WTC11 (cell line): ENCODE measurements around the gene SLPI. TPM values are rescaled to one million over a fixed set of nuclear protein-coding genes. Genes with fewer than 3 reads are reported as not detected.

Source experiments
- ATAC-seq: fragments of 200-7000 bp; cut with Tn5 transposase; 2 replicates; pipeline ENCODE4 v1.10.0; 2021; ENCODE audit warnings: mild to moderate bottlenecking, moderate library complexity
- CTCF ChIA-PET: fragments of 300-600 bp; sonication (Branson Sonifier 250); formaldehyde crosslinking; loops from one replicate; lab custom pipeline; 2021; ENCODE audit warnings: antibody characterized with exemption; lab: Charles Lee
- POLR2A ChIA-PET: fragments of 350-600 bp; sonication (Branson Sonifier 250); formaldehyde crosslinking; loops from one replicate; lab custom pipeline; 2021; ENCODE audit warnings: antibody characterized with exemption; lab: Charles Lee
- DNase-seq: peaks from one replicate; pipeline ENCODE4 v3.0.0; 2021; ENCODE audit warnings: low spot score
- H3K27ac Mint-ChIP-seq: 2 replicates; pipeline ENCODE4 v1.8.0; 2021; ENCODE audit warnings: mixed read lengths
- H3K27me3 Mint-ChIP-seq: 2 replicates; pipeline ENCODE4 v1.8.0; 2021; ENCODE audit warnings: low read depth, mild to moderate bottlenecking, moderate library complexity, mixed read lengths
- H3K36me3 Mint-ChIP-seq: 2 replicates; pipeline ENCODE4 v1.8.0; 2021; ENCODE audit warnings: mixed read lengths
- H3K4me1 Mint-ChIP-seq: 2 replicates; pipeline ENCODE4 v1.8.0; 2022; ENCODE audit warnings: mixed read lengths
- H3K4me3 Mint-ChIP-seq: 2 replicates; pipeline ENCODE4 v1.8.0; 2021; ENCODE audit warnings: mild to moderate bottlenecking, moderate library complexity, mixed read lengths
- H3K9me3 Mint-ChIP-seq: 2 replicates; pipeline ENCODE4 v1.8.0; 2021; ENCODE audit warnings: mixed read lengths
- CREB1 ChIP-seq: sonication (generic); formaldehyde crosslinking; IDR thresholded peaks from 2 replicates; pipeline ENCODE4 v1.8.0; 2023; ENCODE audit warnings: mild to moderate bottlenecking, missing genetic modification reagents
- CREM ChIP-seq: sonication (generic); formaldehyde crosslinking; IDR thresholded peaks from 2 replicates; pipeline ENCODE4 v1.8.1; 2022; ENCODE audit warnings: mild to moderate bottlenecking, missing genetic modification reagents, moderate library complexity
- ETV6 ChIP-seq: sonication (generic); formaldehyde crosslinking; IDR thresholded peaks from 2 replicates; pipeline ENCODE4 v1.8.1; 2022; ENCODE audit warnings: mild to moderate bottlenecking, missing genetic modification reagents
- FOXP1 ChIP-seq: sonication (generic); formaldehyde crosslinking; IDR thresholded peaks from 2 replicates; pipeline ENCODE4 v1.8.0; 2022; ENCODE audit warnings: missing genetic modification reagents, mild to moderate bottlenecking, moderate library complexity, borderline replicate concordance
- GABPB1 ChIP-seq: sonication (generic); formaldehyde crosslinking; IDR thresholded peaks from 2 replicates; pipeline ENCODE4 v1.8.1; 2023; ENCODE audit warnings: mild to moderate bottlenecking, missing genetic modification reagents
- GRHL2 ChIP-seq: fragments of 250-450 bp; sonication (Bioruptor Pico); IDR thresholded peaks from 2 replicates; pipeline ENCODE4 v1.8.0; 2022; ENCODE audit warnings: mild to moderate bottlenecking, moderate library complexity; ENCODE audit not compliant: insufficient replicate concordance, severe bottlenecking
- GTF2I ChIP-seq: fragments of 250-450 bp; sonication (Bioruptor Pico); conservative IDR thresholded peaks from 2 replicates; pipeline ENCODE4 v1.4.0; 2021; ENCODE audit warnings: mild to moderate bottlenecking
- NFATC4 ChIP-seq: fragments of 250-450 bp; sonication (Bioruptor Pico); IDR thresholded peaks from 2 replicates; pipeline ENCODE4 v1.9.0; 2021; ENCODE audit warnings: mild to moderate bottlenecking
- NFE2L1 ChIP-seq: sonication (generic); formaldehyde crosslinking; IDR thresholded peaks from 2 replicates; pipeline ENCODE4 v1.8.1; 2023; ENCODE audit warnings: missing genetic modification reagents
- NR2C2 ChIP-seq: sonication (generic); formaldehyde crosslinking; IDR thresholded peaks from 2 replicates; pipeline ENCODE4 v1.8.0; 2022; ENCODE audit warnings: mild to moderate bottlenecking, missing genetic modification reagents
- RORB ChIP-seq: fragments of 250-450 bp; sonication (Bioruptor Pico); IDR thresholded peaks from 2 replicates; pipeline ENCODE4 v1.9.0; 2021; ENCODE audit warnings: mild to moderate bottlenecking
- SOX15 ChIP-seq: fragments of 250-450 bp; sonication (Bioruptor Pico); IDR thresholded peaks from 2 replicates; pipeline ENCODE4 v1.9.0; 2021; ENCODE audit warnings: mild to moderate bottlenecking
- TCF7 ChIP-seq: sonication (generic); formaldehyde crosslinking; IDR thresholded peaks from 2 replicates; pipeline ENCODE4 v1.8.0; 2022; ENCODE audit warnings: mild to moderate bottlenecking, low read depth, missing genetic modification reagents, moderate library complexity
- ZBTB21 ChIP-seq: sonication (generic); formaldehyde crosslinking; IDR thresholded peaks from 2 replicates; pipeline ENCODE4 v1.8.1; 2023; ENCODE audit warnings: mild to moderate bottlenecking, missing genetic modification reagents, borderline replicate concordance
- ZNF138 ChIP-seq: sonication (generic); formaldehyde crosslinking; conservative IDR thresholded peaks from 2 replicates; pipeline ENCODE4 v1.8.1; 2022; ENCODE audit warnings: mild to moderate bottlenecking, moderate library complexity, missing genetic modification reagents
- ZNF263 ChIP-seq: sonication (generic); formaldehyde crosslinking; IDR thresholded peaks from 2 replicates; pipeline ENCODE4 v1.8.1; 2022; ENCODE audit warnings: low read depth, mild to moderate bottlenecking, moderate library complexity, missing genetic modification reagents
- total RNA-seq: library from RNA; stranded (reverse); gene quantifications from 3 replicates; pipeline ENCODE4 v1.2.3, GENCODE V29; 2021
- TF ChIP-seq, protein P1 (sequence below): sonication (generic); formaldehyde crosslinking; IDR thresholded peaks from 2 replicates; pipeline ENCODE4 v1.8.1; 2022; ENCODE audit warnings: mild to moderate bottlenecking, missing genetic modification reagents, moderate library complexity, borderline replicate concordance
- TF ChIP-seq, protein P2 (sequence below): sonication (generic); formaldehyde crosslinking; IDR thresholded peaks from 2 replicates; pipeline ENCODE4 v1.8.0; 2023; ENCODE audit warnings: mild to moderate bottlenecking, missing genetic modification reagents
- TF ChIP-seq, protein P3 (sequence below): fragments of 250-450 bp; sonication (Bioruptor Pico); IDR thresholded peaks from 2 replicates; pipeline ENCODE4 v1.8.0; 2021; ENCODE audit warnings: mild to moderate bottlenecking
- TF ChIP-seq, protein P4 (sequence below): fragments of 250-450 bp; sonication (Bioruptor Pico); IDR thresholded peaks from 2 replicates; pipeline ENCODE4 v1.9.0; 2021; ENCODE audit warnings: moderate library complexity, mild to moderate bottlenecking, inconsistent platforms, borderline replicate concordance
- TF ChIP-seq, protein P5 (sequence below): sonication (generic); formaldehyde crosslinking; IDR thresholded peaks from 2 replicates; pipeline ENCODE4 v1.8.1; 2023; ENCODE audit warnings: mild to moderate bottlenecking, missing genetic modification reagents, moderate library complexity
- TF ChIP-seq, protein P6 (sequence below): sonication (generic); formaldehyde crosslinking; IDR thresholded peaks from 2 replicates; pipeline ENCODE4 v1.8.1; 2023; ENCODE audit warnings: mild to moderate bottlenecking, missing genetic modification reagents, borderline replicate concordance
- TF ChIP-seq, protein P7 (sequence below): sonication (generic); formaldehyde crosslinking; IDR thresholded peaks from 2 replicates; pipeline ENCODE4 v1.8.1; 2022; ENCODE audit warnings: low read depth, missing genetic modification reagents, borderline replicate concordance

Gene SLPI
- total RNA-seq, 1 experiment from 2014 or later: 0.74 TPM

DNA sequence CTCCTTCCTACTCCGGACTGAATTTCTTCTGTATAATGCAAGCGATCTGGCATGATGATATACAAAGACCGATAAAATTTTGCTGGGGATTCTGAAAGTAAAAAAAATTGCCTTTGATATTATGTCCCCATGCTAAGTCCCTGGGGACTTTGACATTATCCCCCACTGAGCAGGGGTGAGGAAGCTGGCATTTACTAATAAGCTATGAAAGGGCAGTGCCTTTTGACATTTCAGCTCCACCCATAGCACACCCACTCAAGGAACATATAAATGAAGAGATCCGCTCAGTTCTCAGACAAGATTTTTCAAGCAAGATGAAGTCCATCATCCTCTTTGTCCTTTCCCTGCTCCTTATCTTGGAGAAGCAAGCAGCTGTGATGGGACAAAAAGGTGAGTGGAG lies 33.3 kb downstream of the SLPI start, which contains the start of gene SEMG2:
Gene SEMG2 (plus strand): TSS at position 298 of the 400 bp plus-strand sequence. CDS start 17 bp downstream, at position 315.
- ATAC-seq: no peak
- TF ChIP-seq GTF2I (CRISPR knock-in tag) (no peak), CREB1 (CRISPR knock-in tag) (no peak), NFE2L1 (no peak), ZBTB21 (CRISPR knock-in tag) (no peak), CREM (CRISPR knock-in tag) (no peak), ETV6 (CRISPR knock-in tag) (no peak), FOXP1 (CRISPR knock-in tag) (no peak), ZNF263 (CRISPR knock-in tag) (no peak), SOX15 (CRISPR knock-in tag) (no peak), RORB (CRISPR knock-in tag) (no peak), NR2C2 (CRISPR knock-in tag) (no peak), NFATC4 (CRISPR knock-in tag) (no peak), GABPB1 (CRISPR knock-in tag) (no peak)
- TF ChIP-seq, protein P1, sequence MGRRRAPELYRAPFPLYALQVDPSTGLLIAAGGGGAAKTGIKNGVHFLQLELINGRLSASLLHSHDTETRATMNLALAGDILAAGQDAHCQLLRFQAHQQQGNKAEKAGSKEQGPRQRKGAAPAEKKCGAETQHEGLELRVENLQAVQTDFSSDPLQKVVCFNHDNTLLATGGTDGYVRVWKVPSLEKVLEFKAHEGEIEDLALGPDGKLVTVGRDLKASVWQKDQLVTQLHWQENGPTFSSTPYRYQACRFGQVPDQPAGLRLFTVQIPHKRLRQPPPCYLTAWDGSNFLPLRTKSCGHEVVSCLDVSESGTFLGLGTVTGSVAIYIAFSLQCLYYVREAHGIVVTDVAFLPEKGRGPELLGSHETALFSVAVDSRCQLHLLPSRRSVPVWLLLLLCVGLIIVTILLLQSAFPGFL: no peak
- TF ChIP-seq, protein P2, sequence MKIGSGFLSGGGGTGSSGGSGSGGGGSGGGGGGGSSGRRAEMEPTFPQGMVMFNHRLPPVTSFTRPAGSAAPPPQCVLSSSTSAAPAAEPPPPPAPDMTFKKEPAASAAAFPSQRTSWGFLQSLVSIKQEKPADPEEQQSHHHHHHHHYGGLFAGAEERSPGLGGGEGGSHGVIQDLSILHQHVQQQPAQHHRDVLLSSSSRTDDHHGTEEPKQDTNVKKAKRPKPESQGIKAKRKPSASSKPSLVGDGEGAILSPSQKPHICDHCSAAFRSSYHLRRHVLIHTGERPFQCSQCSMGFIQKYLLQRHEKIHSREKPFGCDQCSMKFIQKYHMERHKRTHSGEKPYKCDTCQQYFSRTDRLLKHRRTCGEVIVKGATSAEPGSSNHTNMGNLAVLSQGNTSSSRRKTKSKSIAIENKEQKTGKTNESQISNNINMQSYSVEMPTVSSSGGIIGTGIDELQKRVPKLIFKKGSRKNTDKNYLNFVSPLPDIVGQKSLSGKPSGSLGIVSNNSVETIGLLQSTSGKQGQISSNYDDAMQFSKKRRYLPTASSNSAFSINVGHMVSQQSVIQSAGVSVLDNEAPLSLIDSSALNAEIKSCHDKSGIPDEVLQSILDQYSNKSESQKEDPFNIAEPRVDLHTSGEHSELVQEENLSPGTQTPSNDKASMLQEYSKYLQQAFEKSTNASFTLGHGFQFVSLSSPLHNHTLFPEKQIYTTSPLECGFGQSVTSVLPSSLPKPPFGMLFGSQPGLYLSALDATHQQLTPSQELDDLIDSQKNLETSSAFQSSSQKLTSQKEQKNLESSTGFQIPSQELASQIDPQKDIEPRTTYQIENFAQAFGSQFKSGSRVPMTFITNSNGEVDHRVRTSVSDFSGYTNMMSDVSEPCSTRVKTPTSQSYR (CRISPR knock-in tag): no peak
- TF ChIP-seq, protein P3, sequence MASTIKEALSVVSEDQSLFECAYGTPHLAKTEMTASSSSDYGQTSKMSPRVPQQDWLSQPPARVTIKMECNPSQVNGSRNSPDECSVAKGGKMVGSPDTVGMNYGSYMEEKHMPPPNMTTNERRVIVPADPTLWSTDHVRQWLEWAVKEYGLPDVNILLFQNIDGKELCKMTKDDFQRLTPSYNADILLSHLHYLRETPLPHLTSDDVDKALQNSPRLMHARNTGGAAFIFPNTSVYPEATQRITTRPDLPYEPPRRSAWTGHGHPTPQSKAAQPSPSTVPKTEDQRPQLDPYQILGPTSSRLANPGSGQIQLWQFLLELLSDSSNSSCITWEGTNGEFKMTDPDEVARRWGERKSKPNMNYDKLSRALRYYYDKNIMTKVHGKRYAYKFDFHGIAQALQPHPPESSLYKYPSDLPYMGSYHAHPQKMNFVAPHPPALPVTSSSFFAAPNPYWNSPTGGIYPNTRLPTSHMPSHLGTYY (CRISPR knock-in tag): no peak
- TF ChIP-seq, protein P4, sequence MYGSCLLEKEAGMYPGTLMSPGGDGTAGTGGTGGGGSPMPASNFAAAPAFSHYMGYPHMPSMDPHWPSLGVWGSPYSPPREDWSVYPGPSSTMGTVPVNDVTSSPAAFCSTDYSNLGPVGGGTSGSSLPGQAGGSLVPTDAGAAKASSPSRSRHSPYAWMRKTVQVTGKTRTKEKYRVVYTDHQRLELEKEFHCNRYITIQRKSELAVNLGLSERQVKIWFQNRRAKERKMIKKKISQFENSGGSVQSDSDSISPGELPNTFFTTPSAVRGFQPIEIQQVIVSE (CRISPR knock-in tag): no peak
- ChIA-PET POLR2A (no interaction called here), CTCF (interaction anchor here (1.7 to 1.8 kb wide), 2 partner anchors 8 to 82 kb away, joined by 10 to 11 read pairs; no protein-coding TSS in a partner anchor)
- no peak within 1 kb of the TSS for H3K27ac Mint-ChIP-seq
- H3K4me3 Mint-ChIP-seq: no peak within 1 kb of the TSS
- no peaks in the 10 kb centered on the region for H3K36me3 Mint-ChIP-seq
- no peaks in the 10 kb centered on the region for H3K4me1 Mint-ChIP-seq
- no peaks in the 10 kb centered on the region for H3K9me3 Mint-ChIP-seq
- DNase-seq: no peak
- H3K27me3 Mint-ChIP-seq: peaks cover 47% of the 10 kb centered on the region

DNA sequence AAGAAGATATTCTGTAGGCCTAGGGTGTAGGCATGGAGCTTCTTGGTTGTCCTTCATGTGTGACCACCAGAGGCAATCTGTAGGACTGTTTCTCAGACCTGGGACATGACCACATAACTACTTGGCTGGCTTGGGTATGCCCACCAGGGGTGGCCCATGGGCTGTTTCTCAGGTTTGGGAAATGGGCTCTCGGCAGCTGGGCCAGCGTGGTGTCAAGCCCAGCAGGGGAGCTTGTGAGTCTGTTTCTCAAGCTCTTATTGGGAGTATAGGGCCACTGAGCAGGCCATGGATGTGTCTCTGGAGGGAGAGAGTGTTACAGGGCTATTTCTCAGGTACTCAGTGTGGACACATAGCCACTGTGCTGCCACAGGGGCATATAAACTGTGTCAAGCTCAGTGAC lies 35.7 kb downstream of the SLPI start:
- H3K36me3 Mint-ChIP-seq: no peaks in the 10 kb centered on the region
- ATAC-seq: no peak
- ChIA-PET POLR2A (no interaction called here), CTCF (interaction anchor here (1.8 to 2.2 kb wide), 2 partner anchors 11 to 75 kb away, joined by 5 to 10 read pairs; no protein-coding TSS in a partner anchor)
- no peak overlapping the region for H3K27ac Mint-ChIP-seq
- DNase-seq: no peak
- peaks cover 35% of the 10 kb centered on the region for H3K27me3 Mint-ChIP-seq
- no peaks in the 10 kb centered on the region for H3K4me1 Mint-ChIP-seq
- no peaks in the 10 kb centered on the region for H3K9me3 Mint-ChIP-seq
- no peak overlapping the region for H3K4me3 Mint-ChIP-seq
- TF ChIP-seq, protein P5, sequence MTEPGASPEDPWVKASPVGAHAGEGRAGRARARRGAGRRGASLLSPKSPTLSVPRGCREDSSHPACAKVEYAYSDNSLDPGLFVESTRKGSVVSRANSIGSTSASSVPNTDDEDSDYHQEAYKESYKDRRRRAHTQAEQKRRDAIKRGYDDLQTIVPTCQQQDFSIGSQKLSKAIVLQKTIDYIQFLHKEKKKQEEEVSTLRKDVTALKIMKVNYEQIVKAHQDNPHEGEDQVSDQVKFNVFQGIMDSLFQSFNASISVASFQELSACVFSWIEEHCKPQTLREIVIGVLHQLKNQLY (CRISPR knock-in tag): no peak
- TF ChIP-seq, protein P6, sequence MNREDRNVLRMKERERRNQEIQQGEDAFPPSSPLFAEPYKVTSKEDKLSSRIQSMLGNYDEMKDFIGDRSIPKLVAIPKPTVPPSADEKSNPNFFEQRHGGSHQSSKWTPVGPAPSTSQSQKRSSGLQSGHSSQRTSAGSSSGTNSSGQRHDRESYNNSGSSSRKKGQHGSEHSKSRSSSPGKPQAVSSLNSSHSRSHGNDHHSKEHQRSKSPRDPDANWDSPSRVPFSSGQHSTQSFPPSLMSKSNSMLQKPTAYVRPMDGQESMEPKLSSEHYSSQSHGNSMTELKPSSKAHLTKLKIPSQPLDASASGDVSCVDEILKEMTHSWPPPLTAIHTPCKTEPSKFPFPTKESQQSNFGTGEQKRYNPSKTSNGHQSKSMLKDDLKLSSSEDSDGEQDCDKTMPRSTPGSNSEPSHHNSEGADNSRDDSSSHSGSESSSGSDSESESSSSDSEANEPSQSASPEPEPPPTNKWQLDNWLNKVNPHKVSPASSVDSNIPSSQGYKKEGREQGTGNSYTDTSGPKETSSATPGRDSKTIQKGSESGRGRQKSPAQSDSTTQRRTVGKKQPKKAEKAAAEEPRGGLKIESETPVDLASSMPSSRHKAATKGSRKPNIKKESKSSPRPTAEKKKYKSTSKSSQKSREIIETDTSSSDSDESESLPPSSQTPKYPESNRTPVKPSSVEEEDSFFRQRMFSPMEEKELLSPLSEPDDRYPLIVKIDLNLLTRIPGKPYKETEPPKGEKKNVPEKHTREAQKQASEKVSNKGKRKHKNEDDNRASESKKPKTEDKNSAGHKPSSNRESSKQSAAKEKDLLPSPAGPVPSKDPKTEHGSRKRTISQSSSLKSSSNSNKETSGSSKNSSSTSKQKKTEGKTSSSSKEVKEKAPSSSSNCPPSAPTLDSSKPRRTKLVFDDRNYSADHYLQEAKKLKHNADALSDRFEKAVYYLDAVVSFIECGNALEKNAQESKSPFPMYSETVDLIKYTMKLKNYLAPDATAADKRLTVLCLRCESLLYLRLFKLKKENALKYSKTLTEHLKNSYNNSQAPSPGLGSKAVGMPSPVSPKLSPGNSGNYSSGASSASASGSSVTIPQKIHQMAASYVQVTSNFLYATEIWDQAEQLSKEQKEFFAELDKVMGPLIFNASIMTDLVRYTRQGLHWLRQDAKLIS (CRISPR knock-in tag): no peak
- TF ChIP-seq, protein P7, sequence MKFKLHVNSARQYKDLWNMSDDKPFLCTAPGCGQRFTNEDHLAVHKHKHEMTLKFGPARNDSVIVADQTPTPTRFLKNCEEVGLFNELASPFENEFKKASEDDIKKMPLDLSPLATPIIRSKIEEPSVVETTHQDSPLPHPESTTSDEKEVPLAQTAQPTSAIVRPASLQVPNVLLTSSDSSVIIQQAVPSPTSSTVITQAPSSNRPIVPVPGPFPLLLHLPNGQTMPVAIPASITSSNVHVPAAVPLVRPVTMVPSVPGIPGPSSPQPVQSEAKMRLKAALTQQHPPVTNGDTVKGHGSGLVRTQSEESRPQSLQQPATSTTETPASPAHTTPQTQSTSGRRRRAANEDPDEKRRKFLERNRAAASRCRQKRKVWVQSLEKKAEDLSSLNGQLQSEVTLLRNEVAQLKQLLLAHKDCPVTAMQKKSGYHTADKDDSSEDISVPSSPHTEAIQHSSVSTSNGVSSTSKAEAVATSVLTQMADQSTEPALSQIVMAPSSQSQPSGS (CRISPR knock-in tag): no peak
- no peak for TF ChIP-seq GRHL2 (CRISPR knock-in tag)
- no peak for TF ChIP-seq RORB (CRISPR knock-in tag)
- no peak for TF ChIP-seq TCF7 (CRISPR knock-in tag)
- no peak for TF ChIP-seq ZNF138 (CRISPR knock-in tag)
